AG09319 (cell line): Measurements from ENCODE around the gene OR13C4.
"Not testable (repeated sequence)": the region's sequence is repeated elsewhere in the genome, so short reads cannot be mapped to it uniquely, and the experiment has no call there.

Experiments
- DNase-seq: peaks from one replicate; pipeline ENCODE4 v3.0.0-alpha.2; 2010; ENCODE audit warnings: low read depth; ENCODE audit errors: extremely low read depth
- TF ChIP-seq, protein P1 (sequence below): IDR thresholded peaks from 2 replicates; pipeline ENCODE4 v1.5.1; 2011; ENCODE audit warnings: low read depth, mild to moderate bottlenecking, inconsistent platforms, low read length, moderate library complexity

The OR13C4 gene

GRCh38 chr9:104553261-104553660, 26.3 kb upstream of the OR13C4 start:
- TF ChIP-seq, protein P1, sequence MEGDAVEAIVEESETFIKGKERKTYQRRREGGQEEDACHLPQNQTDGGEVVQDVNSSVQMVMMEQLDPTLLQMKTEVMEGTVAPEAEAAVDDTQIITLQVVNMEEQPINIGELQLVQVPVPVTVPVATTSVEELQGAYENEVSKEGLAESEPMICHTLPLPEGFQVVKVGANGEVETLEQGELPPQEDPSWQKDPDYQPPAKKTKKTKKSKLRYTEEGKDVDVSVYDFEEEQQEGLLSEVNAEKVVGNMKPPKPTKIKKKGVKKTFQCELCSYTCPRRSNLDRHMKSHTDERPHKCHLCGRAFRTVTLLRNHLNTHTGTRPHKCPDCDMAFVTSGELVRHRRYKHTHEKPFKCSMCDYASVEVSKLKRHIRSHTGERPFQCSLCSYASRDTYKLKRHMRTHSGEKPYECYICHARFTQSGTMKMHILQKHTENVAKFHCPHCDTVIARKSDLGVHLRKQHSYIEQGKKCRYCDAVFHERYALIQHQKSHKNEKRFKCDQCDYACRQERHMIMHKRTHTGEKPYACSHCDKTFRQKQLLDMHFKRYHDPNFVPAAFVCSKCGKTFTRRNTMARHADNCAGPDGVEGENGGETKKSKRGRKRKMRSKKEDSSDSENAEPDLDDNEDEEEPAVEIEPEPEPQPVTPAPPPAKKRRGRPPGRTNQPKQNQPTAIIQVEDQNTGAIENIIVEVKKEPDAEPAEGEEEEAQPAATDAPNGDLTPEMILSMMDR, result no peak
- no peak for DNase-seq

GRCh38 chr9:104544644-104545043, 17.6 kb upstream of the OR13C4 start:
- TF ChIP-seq, protein P1, result no peak
- DNase-seq, result no peak

- TF ChIP-seq, protein P1, result no peak
- no peak for DNase-seq
These were observed 12.3 kb upstream of the OR13C4 start for GRCh38 chr9:104539275-104539674.

DNA sequence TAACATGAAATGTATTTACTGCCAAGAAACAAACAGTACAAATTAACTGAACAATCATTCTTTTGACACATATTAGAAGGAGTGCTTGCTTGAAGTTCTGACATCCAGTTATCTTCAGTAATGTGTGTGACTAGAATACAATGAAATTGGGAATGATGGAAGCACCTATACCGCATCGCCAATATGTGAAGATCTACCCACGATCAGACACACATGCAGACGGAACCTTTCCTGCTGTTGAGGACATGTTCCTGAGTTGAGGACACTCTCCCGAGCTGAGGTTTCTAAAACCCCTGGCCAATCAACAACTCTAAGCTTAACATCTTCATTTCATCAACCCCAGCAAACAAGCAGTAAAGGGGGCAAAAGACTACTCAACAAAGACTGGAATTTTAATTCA, 9.7 kb upstream of the OR13C4 start, which contains the start of gene OR13C3:
Gene OR13C3 (minus strand): TSS at position 101 of the 400 bp plus-strand sequence. CDS start 133 bp downstream, outside the sequence.
- TF ChIP-seq, protein P1, result no peak
- no peak for DNase-seq

GRCh38 chr9:104520241-104520640, 6.8 kb downstream of the OR13C4 start:
- DNase-seq, result not testable (repeated sequence)

DNA sequence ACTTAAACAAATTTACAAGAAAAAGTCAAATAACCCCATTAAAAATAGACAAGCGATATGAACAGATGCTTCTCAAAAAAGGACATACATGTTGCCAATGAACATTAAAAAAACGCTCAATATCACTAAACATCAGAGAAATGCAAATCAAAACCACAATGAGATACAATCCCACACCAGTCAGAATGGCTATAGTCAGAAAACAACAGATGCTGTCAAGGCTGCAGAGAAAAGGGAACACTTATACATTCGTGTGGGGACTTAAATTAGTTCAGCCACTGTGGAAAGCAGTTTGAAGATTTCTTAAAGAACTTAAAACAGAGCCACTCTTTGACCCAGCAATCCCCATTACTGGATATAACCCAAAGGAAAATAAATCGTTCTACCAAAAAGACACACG, 12.1 kb downstream of the OR13C4 start:
- TF ChIP-seq, protein P1, result no peak

DNA sequence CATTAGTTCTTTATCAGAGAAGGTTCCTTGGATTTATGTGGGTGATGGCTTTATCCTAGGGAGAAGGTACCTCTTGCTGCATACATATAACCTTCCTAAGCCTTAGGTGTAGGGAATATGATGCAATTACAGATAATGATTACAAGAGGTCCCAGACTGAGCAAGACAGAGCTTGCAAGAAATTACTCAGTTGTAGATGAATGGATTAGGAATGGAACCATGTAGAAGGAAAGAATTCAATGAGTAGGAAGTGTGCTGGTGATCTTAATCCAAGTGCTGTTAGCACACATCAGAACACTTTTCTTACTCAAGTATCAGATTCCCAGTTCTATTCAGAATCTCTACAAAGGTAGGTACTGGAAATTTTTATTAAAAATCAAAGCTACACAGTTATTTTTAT, 20.4 kb downstream of the OR13C4 start:
- no peak for DNase-seq
- TF ChIP-seq, protein P1, result no peak

More for the DNA sequence above, 12.1 kb downstream of the OR13C4 start:
- DNase-seq, result no peak

DNA sequence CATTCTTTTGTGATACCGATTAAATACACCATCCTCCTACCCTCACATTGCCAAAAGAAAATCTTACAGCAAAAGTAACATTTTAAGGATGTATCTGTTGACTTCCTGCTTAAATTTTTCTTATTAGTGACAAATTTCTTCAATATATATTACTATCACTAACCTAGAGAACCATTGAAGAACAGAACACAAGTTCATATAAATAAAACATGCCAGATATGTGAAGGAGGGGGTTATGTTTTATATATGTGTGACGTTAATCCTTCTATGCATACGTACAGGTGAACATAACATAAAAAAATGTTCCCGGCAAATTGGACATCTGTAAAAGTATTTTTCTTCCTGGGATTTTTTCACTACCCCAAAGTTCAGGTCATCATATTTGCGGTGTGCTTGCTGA, 23.0 kb downstream of the OR13C4 start, which contains the start of gene OR13F1:
Gene OR13F1 (plus strand): TSS at position 301 of the 400 bp plus-strand sequence. CDS start 0 bp downstream, at position 301.
- DNase-seq, result no peak
- TF ChIP-seq, protein P1, result no peak
